Ovary (tissue), 3 donors: Measurements from ENCODE around the gene CPD.

ENCODE experiments used
- EP300 ChIP-seq: sonication (generic); formaldehyde crosslinking; IDR thresholded peaks from one replicate; pipeline ENCODE4 v1.6.1; 2017; ENCODE audit warnings: antibody characterized with exemption
- POLR2A ChIP-seq: fragments of 450-650 bp; IDR thresholded peaks from one replicate; pipeline ENCODE4 v1.6.1; 2017; ENCODE audit warnings: antibody characterized with exemption, mild to moderate bottlenecking, moderate library complexity
- TF ChIP-seq, protein P1 (sequence below), 3 donors: fragments of 450-650 bp in 2 of 3; fragments of 200-600 bp in 1 of 3; IDR thresholded peaks; one replicate each; pipeline versions ENCODE4 v1.5.1 to v1.8.0; 2016 to 2022; ENCODE audit warnings: antibody characterized with exemption in 3 of 3, mild to moderate bottlenecking in 1 of 3
- donor health status: DM: no; HTN: no; CAD: no.

DNA sequence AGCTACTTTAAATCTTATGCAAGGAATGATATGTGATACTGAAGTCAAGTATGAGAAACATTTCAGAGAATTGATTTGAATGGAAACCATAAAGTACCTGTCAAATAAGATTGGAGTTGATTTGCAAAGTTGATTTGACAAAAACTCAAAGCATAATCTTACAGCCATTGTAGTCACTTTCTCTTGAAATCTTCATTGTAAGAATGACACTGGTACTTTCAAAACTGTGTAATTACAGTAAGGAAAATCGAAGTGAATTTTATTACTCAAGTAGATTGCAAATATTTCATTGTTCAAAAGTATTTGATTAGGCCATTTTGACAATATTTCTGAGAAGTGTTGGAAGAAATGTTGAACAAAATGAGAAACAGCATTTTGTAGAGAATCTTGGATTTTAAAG lies 3.6 kb downstream of the CPD start:
- TF ChIP-seq, protein P1, sequence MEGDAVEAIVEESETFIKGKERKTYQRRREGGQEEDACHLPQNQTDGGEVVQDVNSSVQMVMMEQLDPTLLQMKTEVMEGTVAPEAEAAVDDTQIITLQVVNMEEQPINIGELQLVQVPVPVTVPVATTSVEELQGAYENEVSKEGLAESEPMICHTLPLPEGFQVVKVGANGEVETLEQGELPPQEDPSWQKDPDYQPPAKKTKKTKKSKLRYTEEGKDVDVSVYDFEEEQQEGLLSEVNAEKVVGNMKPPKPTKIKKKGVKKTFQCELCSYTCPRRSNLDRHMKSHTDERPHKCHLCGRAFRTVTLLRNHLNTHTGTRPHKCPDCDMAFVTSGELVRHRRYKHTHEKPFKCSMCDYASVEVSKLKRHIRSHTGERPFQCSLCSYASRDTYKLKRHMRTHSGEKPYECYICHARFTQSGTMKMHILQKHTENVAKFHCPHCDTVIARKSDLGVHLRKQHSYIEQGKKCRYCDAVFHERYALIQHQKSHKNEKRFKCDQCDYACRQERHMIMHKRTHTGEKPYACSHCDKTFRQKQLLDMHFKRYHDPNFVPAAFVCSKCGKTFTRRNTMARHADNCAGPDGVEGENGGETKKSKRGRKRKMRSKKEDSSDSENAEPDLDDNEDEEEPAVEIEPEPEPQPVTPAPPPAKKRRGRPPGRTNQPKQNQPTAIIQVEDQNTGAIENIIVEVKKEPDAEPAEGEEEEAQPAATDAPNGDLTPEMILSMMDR (IDR thresholded peaks at IDR 0.05): no peak
- TF ChIP-seq POLR2A (no peak), EP300 (no peak)
